ENCODE results near the gene ZNF451.
A peak's percentile ranks its signal among the peaks of the same experiment; 100 is the strongest.
"Not testable (repeated sequence)": the region's sequence is repeated elsewhere in the genome, so short reads cannot be mapped to it uniquely, and the experiment has no call there.

Gene ZNF451

GRCh38 chr6:57089687-57090457 lies at the start of gene ZNF451:
TSS of gene ZNF451 (plus strand) at chr6:57090188. CDS start at chr6:57090254, 66 bp downstream.
- peak within 1 kb of the TSS; percentile 90 for H3K4me3 Mint-ChIP-seq

GRCh38 chr6:57044061-57044460 lies 45.9 kb upstream of the ZNF451 start:
- peaks cover 48% of the 10 kb centered on the region for H3K27me3 Mint-ChIP-seq (ENCODE audit: low read depth)
- not testable (repeated sequence) for H3K36me3 Mint-ChIP-seq (ENCODE audit: low read depth); H3K4me3 Mint-ChIP-seq; DNase-seq (ENCODE audit: low spot score); H3K27ac Mint-ChIP-seq; H3K9me3 Mint-ChIP-seq
- peaks cover 14% of the 10 kb centered on the region for H3K4me1 Mint-ChIP-seq (ENCODE audit: low read depth)

More at GRCh38 chr6:57089687-57090457, at the start of gene ZNF451:
- Mint-ChIP-seq H3K9me3 (no peaks in the 10 kb centered on the region), H3K27me3 (ENCODE audit: low read depth) (no peaks in the 10 kb centered on the region), H3K4me1 (ENCODE audit: low read depth) (peaks cover 30% of the 10 kb centered on the region), H3K27ac (peak within 1 kb of the TSS; percentile 91), H3K36me3 (ENCODE audit: low read depth) (peaks cover 22% of the 10 kb centered on the region)
- DNase-seq (ENCODE audit: low spot score): peak; percentile 98

GRCh38 chr6:57044568-57044967 lies 45.4 kb upstream of the ZNF451 start:
- H3K4me3 Mint-ChIP-seq: no peak overlapping the region

GRCh38 chr6:57046332-57047256 lies 43.4 kb upstream of the ZNF451 start, which contains the start of gene KIAA1586:
TSS of gene KIAA1586 (plus strand) at chr6:57046693. CDS start at chr6:57046756, 63 bp downstream.
- Mint-ChIP-seq H3K27me3 (ENCODE audit: low read depth) (peaks cover 39% of the 10 kb centered on the region), H3K4me1 (ENCODE audit: low read depth) (peaks cover 25% of the 10 kb centered on the region), H3K36me3 (ENCODE audit: low read depth) (peaks cover 23% of the 10 kb centered on the region), H3K4me3 (peak within 1 kb of the TSS; percentile 92), H3K27ac (peak within 1 kb of the TSS; percentile 89)
- peak; percentile 85 for DNase-seq (ENCODE audit: low spot score)
- H3K9me3 Mint-ChIP-seq: not testable (repeated sequence)

More at GRCh38 chr6:57044568-57044967, 45.4 kb upstream of the ZNF451 start:
- Mint-ChIP-seq H3K9me3 (no peaks in the 10 kb centered on the region), H3K4me1 (ENCODE audit: low read depth) (peaks cover 18% of the 10 kb centered on the region), H3K27ac (no peak overlapping the region), H3K27me3 (ENCODE audit: low read depth) (peaks cover 47% of the 10 kb centered on the region), H3K36me3 (ENCODE audit: low read depth) (peaks cover 13% of the 10 kb centered on the region)
- no peak for DNase-seq (ENCODE audit: low spot score)

- DNase-seq (ENCODE audit: low spot score); H3K27ac Mint-ChIP-seq; H3K4me3 Mint-ChIP-seq; H3K9me3 Mint-ChIP-seq: not testable (repeated sequence)
- H3K4me1 Mint-ChIP-seq (ENCODE audit: low read depth): peaks cover 25% of the 10 kb centered on the region
- peaks cover 33% of the 10 kb centered on the region for H3K27me3 Mint-ChIP-seq (ENCODE audit: low read depth)
- H3K36me3 Mint-ChIP-seq (ENCODE audit: low read depth): peaks cover 24% of the 10 kb centered on the region
Observed at GRCh38 chr6:57047257-57047585, 42.8 kb upstream of the ZNF451 start.

GRCh38 chr6:57047859-57048258 lies 42.1 kb upstream of the ZNF451 start:
- Mint-ChIP-seq H3K27me3 (ENCODE audit: low read depth) (peaks cover 30% of the 10 kb centered on the region), H3K4me1 (ENCODE audit: low read depth) (peaks cover 25% of the 10 kb centered on the region), H3K4me3 (peak overlapping the region; percentile 78), H3K27ac (peak overlapping the region; percentile 60), H3K36me3 (ENCODE audit: low read depth) (peaks cover 28% of the 10 kb centered on the region)
- H3K9me3 Mint-ChIP-seq; DNase-seq (ENCODE audit: low spot score): not testable (repeated sequence)

- no peak for DNase-seq (ENCODE audit: low spot score)
- Mint-ChIP-seq H3K36me3 (ENCODE audit: low read depth) (peaks cover 34% of the 10 kb centered on the region), H3K4me3 (peak overlapping the region; percentile 78), H3K4me1 (ENCODE audit: low read depth) (peaks cover 27% of the 10 kb centered on the region), H3K27me3 (ENCODE audit: low read depth) (peaks cover 24% of the 10 kb centered on the region), H3K27ac (no peak overlapping the region), H3K9me3 (no peaks in the 10 kb centered on the region)
Observed at GRCh38 chr6:57048577-57048976, 41.4 kb upstream of the ZNF451 start.

- Mint-ChIP-seq H3K9me3 (no peaks in the 10 kb centered on the region), H3K36me3 (ENCODE audit: low read depth) (peaks cover 37% of the 10 kb centered on the region), H3K4me3 (no peak overlapping the region), H3K27ac (no peak overlapping the region), H3K27me3 (ENCODE audit: low read depth) (no peaks in the 10 kb centered on the region), H3K4me1 (ENCODE audit: low read depth) (peaks cover 8% of the 10 kb centered on the region)
- DNase-seq (ENCODE audit: low spot score): no peak
Observed at GRCh38 chr6:57063847-57064246, 26.1 kb upstream of the ZNF451 start.

- H3K9me3 Mint-ChIP-seq: no peaks in the 10 kb centered on the region
- H3K27me3 Mint-ChIP-seq (ENCODE audit: low read depth): no peaks in the 10 kb centered on the region
- DNase-seq (ENCODE audit: low spot score): no peak
- peaks cover 31% of the 10 kb centered on the region for H3K36me3 Mint-ChIP-seq (ENCODE audit: low read depth)
- H3K4me1 Mint-ChIP-seq (ENCODE audit: low read depth): peaks cover 8% of the 10 kb centered on the region
- H3K27ac Mint-ChIP-seq: peak overlapping the region; percentile 38
- no peak overlapping the region for H3K4me3 Mint-ChIP-seq
Observed at GRCh38 chr6:57064809-57065208, 25.2 kb upstream of the ZNF451 start.

GRCh38 chr6:57068061-57068460 lies 21.9 kb upstream of the ZNF451 start:
- DNase-seq (ENCODE audit: low spot score): no peak
- H3K36me3 Mint-ChIP-seq (ENCODE audit: low read depth): peaks cover 16% of the 10 kb centered on the region
- H3K27me3 Mint-ChIP-seq (ENCODE audit: low read depth): no peaks in the 10 kb centered on the region
- H3K27ac Mint-ChIP-seq: no peak overlapping the region
- peaks cover 7% of the 10 kb centered on the region for H3K4me1 Mint-ChIP-seq (ENCODE audit: low read depth)
- no peak overlapping the region for H3K4me3 Mint-ChIP-seq
- H3K9me3 Mint-ChIP-seq: no peaks in the 10 kb centered on the region

GRCh38 chr6:57069228-57069627 lies 20.8 kb upstream of the ZNF451 start:
- Mint-ChIP-seq H3K4me3 (no peak overlapping the region), H3K9me3 (no peaks in the 10 kb centered on the region), H3K4me1 (ENCODE audit: low read depth) (peaks cover 7% of the 10 kb centered on the region), H3K36me3 (ENCODE audit: low read depth) (peaks cover 19% of the 10 kb centered on the region), H3K27ac (no peak overlapping the region), H3K27me3 (ENCODE audit: low read depth) (no peaks in the 10 kb centered on the region)
- no peak for DNase-seq (ENCODE audit: low spot score)

GRCh38 chr6:57069920-57070331 lies 20.1 kb upstream of the ZNF451 start:
- peaks cover 18% of the 10 kb centered on the region for H3K36me3 Mint-ChIP-seq (ENCODE audit: low read depth)
- no peaks in the 10 kb centered on the region for H3K9me3 Mint-ChIP-seq
- no peak overlapping the region for H3K4me3 Mint-ChIP-seq
- DNase-seq (ENCODE audit: low spot score): no peak
- no peaks in the 10 kb centered on the region for H3K27me3 Mint-ChIP-seq (ENCODE audit: low read depth)
- H3K4me1 Mint-ChIP-seq (ENCODE audit: low read depth): peaks cover 3% of the 10 kb centered on the region
- H3K27ac Mint-ChIP-seq: no peak overlapping the region

- H3K9me3 Mint-ChIP-seq: no peaks in the 10 kb centered on the region
- H3K4me3 Mint-ChIP-seq: no peak overlapping the region
- no peaks in the 10 kb centered on the region for H3K27me3 Mint-ChIP-seq (ENCODE audit: low read depth)
- H3K4me1 Mint-ChIP-seq (ENCODE audit: low read depth): no peaks in the 10 kb centered on the region
- H3K36me3 Mint-ChIP-seq (ENCODE audit: low read depth): peaks cover 10% of the 10 kb centered on the region
- no peak overlapping the region for H3K27ac Mint-ChIP-seq
- DNase-seq (ENCODE audit: low spot score): no peak
Observed at GRCh38 chr6:57072108-57072507, 17.9 kb upstream of the ZNF451 start.

GRCh38 chr6:57074383-57074782 lies 15.6 kb upstream of the ZNF451 start:
- Mint-ChIP-seq H3K4me1 (ENCODE audit: low read depth) (peaks cover 3% of the 10 kb centered on the region), H3K36me3 (ENCODE audit: low read depth) (peaks cover 18% of the 10 kb centered on the region), H3K27me3 (ENCODE audit: low read depth) (no peaks in the 10 kb centered on the region), H3K4me3 (no peak overlapping the region), H3K27ac (no peak overlapping the region), H3K9me3 (peaks cover 3% of the 10 kb centered on the region)
- DNase-seq (ENCODE audit: low spot score): no peak

Measured in T-helper 2 cell treated with Interferon-gamma antibody and Interleukin-4, amounts not matched to agents 5 μg/mL and 100 μg/mL, for 36 hours (primary cell).